GM19455 (cell line): ENCODE results near the gene LNX2.

ENCODE experiments used
- ATAC-seq: cut with Tn5 transposase; IDR thresholded peaks from one replicate; pipeline ENCODE4 v1.9.1; 2021; ENCODE audit not compliant: unreplicated experiment

LNX2 gene

GRCh38 chr13:27620377-27621115 lies at the start of gene LNX2:
LNX2 (minus strand) TSS chr13:27620529; CDS start chr13:27581703, 38,826 bp downstream.
- peak; percentile 85 for ATAC-seq

GRCh38 chr13:27667946-27668345 lies 47.6 kb upstream of the LNX2 start:
- ATAC-seq: no peak

DNA sequence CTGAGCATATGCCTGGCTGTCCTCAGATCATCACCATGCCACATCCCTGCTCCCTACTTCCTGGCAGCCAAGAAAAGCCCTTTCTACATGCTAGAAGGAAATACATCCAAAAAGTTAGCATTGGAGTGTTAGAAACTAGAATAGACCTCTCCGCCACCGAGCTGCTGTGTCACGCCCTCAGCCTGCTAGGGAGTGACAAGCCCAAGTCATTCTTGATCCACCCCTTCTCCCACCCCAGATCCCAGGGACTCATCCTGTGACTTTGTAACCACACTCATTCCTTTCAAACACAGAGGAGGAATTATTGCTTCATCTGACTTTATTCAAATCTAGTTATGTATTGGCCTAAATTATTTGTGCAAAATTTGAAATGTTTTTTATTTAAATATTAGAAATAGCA lies 46.6 kb upstream of the LNX2 start:
- no peak for ATAC-seq

GRCh38 chr13:27665761-27666160 lies 45.4 kb upstream of the LNX2 start:
- no peak for ATAC-seq

DNA sequence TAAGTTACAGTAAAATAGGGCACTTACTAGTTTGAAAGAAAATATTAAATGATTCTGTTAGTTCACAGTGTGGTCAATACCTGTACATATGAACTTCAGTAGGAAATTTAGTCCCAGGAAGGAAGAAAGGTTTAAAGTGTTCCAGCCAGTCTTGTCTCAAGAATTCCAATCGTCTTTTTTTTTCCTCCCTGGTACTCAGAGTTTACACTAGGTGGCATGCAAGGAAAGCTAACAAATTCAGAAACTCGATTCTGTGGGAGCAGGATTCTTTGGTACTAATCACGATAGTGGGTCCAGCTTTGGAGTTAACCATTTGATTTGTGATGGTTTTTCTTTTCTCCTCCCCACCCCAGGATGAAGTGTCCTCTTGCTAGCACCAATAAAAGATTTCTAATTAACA lies 45.0 kb upstream of the LNX2 start:
- ATAC-seq: no peak

DNA sequence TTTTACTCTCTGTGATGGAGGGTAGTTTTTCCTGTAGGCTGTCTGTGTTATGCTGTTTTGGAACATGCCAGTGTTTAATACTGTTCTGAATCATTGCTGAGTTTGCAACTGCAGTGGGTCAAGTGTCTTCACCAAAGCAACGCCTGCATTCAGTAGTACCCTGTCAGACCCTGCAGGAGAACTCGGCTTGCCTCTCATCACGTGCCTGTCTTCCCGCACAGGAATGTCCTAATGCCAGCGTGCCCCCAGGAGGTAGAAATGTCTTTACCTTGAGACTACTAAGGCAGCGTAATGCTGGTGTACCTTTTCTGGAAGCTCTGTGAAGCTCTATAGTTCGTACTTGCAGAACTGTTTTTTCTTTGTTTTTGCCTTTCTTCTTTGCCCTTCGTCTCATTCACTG lies 43.6 kb upstream of the LNX2 start:
- ATAC-seq: no peak

DNA sequence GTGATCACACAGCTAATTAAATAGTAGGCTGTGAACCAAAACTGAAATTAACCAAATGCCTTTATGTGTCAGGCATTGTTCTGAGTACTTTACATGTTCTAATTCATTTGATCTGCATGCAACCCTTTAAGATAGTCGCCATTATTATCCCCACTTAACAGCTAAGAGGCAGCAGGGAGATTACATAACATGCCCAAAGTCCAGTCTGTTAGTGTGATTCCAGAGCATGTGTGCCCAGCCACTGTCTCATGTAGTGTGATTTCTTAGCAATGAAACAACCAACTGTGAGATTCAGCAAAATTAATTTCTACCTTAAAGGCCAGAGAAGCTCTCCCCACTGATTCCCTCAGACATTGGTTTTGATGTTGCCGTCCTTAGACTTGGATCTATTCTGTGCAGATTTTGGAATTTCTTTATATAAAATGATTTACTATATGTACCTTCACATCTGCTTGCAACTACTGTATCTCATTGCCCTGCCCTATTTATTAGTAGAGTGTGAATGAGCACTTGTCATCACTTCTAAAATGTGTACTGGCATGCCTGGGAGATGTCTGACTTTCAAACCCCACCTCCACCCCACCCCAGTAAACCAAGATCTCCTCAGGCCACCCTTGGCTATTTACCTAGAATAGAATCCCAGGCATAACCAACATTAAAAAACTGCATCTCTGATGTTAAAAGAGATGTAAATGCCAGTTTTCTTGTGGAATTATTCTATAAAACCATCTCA lies 42.6 kb upstream of the LNX2 start:
- ATAC-seq: no peak

DNA sequence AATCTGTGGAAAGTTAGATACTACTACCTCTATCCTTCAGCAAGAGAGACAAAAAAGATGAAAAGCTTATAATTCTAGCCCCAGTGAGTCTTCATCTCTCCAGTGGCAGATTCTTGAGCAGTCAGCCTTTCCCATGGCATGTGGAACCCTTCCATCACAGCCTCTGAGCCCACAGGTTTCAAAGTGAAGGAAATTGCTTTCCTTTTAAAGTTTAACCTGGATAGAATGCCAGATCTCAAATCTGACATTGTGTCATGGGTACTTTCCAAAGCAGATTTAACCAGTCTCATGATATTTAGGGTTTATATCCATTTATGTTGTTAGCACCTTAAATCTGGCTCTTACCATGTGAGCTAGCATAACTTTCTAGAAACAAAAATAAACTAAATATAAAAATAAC lies 40.7 kb upstream of the LNX2 start:
- no peak for ATAC-seq

GRCh38 chr13:27660511-27660910 lies 40.2 kb upstream of the LNX2 start:
- no peak for ATAC-seq

- no peak for ATAC-seq
Measured at GRCh38 chr13:27659145-27659865, 39.0 kb upstream of the LNX2 start.

DNA sequence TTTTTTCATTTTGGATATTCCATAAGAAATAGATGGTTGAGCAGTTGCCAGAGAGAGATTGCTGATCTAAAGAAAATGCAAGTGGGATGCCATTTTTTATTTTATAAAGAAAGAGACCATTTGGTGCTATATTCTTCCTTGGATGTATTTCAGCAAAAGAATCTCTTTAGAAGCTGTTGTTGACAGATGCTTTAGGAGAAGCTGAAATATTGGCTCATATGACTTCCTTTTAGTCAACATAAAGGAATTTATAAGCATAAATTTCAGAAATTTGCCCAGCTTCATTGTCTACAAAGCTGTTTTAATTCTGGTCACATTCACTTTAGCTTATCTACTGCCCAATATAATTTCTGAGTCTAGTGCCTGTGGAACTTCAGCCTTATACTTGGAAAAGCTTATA lies 38.2 kb upstream of the LNX2 start:
- ATAC-seq: no peak

DNA sequence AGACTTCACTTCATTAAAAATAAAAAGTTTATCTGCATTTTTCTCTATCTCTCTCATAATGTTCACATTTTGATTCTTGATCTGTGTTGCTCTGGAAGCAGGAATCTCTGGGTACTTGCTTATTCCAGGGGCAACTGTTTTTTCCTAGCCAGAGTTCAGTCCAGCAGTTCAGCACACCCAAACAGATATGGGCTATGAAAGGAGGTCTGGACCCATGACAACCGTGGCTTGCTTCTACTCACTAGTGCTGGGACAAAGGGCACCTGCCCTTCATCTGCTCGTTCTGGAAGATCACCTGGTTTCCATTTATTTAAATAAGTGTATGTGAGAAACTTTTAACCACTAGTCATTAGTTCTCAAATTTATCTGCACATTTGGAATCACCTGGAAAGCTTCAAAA lies 37.4 kb upstream of the LNX2 start:
- no peak for ATAC-seq

- no peak for ATAC-seq
Measured at GRCh38 chr13:27654816-27655215, 34.5 kb upstream of the LNX2 start.

DNA sequence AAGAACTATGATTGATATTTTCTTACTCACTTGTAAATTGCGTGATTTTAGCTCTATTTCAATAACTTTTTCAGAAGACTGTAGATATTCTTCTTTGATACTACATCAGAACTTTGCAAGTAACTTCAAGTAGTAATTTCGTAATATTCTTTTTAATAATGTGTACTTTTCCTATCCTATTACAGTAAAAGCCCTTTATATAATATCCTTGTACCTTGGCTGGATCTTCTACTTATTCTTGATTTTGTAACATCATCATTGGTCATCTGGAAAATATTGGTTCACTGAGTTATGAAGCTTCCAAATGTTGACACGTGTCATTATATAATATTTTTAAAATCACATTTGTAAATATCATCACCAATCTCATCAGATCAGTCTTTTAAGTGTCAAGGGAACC lies 33.7 kb upstream of the LNX2 start:
- no peak for ATAC-seq

- no peak for ATAC-seq
Measured at GRCh38 chr13:27650312-27650711, 30.0 kb upstream of the LNX2 start.

GRCh38 chr13:27644302-27644701 lies 24.0 kb upstream of the LNX2 start:
- ATAC-seq: no peak

DNA sequence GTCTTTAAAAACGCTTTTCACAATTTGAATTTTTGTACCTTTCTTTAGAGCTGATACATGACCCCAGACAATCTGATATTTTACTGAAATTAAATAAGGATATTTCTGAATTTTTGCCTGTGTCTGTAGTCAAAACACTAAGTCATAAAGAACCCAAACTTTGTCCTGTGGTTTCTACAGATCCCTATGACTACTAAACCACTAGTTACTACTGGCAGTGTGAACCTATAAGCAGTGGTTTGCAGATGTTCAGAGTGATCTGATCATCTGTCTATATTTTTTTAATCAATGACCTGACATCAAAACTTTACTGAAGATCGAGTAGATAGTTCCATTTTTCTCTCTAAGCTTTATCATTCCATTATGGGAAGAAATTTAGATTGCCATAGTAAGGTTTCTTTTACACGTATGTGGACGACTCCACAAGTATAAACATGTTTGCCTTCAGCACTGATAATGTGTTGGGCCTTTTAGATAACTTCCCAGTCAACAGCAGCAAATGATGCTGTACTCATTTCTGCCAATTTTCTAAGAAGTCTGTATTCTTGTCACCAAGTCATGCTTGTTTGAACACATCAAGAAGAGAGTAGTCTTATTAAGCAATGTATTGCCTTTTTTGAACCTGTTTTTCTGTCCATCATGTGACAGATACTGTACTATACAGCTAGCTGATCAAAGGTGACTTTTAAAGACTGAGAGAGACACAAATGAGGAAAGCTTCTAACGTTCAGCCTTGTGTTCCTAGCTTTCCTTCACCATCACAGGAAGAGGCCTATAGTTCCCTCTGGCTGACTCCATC lies 23.2 kb upstream of the LNX2 start:
- ATAC-seq: no peak

DNA sequence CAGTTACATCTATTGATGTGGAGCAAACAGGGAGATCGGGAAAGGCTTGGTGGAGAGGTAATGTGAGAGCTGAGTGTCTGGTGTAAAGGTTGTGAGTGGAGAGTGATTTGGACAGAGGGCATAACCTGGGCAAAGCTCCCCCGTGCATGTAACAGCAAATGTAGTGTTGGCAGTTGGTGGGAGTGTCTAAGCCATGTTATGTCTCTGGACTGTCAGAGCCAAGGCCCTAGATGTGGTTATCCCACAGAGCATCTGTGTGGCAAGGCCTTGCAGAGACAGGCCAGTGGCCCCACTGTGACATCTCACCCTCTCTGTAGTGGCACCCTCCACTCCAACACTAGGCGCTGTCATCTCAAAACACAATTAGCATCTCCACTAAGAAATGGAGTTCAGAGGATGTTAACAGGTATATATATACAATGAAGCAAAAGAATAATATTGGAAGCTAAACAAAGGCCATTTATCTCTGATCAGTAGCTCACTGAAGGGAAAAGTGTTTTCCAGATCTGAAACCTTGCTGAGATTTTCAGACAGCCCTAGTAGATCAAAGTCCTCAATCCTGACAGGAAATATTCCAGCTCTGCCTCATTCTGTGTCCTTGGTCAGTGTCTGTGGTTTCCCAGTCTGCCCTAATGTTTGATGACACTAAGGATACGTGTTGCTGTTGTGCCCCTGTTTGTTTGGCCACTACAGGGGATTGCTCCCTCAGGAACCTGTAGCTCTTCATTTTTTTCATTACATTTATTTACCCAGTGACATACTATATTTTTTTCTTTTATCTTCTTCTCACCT lies 21.6 kb upstream of the LNX2 start:
- ATAC-seq: no peak

GRCh38 chr13:27639186-27639585 lies 18.9 kb upstream of the LNX2 start:
- ATAC-seq: no peak

GRCh38 chr13:27638521-27638920 lies 18.2 kb upstream of the LNX2 start:
- ATAC-seq: no peak
